NCI-H1694 (cell line): Measurements from ENCODE around the gene KCNMA1.
A peak's percentile ranks its signal among the peaks of the same experiment; 100 is the strongest.
"Not testable (repeated sequence)": the region's sequence is repeated elsewhere in the genome, so short reads cannot be mapped to it uniquely, and the experiment has no call there.

ENCODE experiments used
- DNase-seq: peaks from one replicate; lab custom pipeline; 2025; lab: John Stamatoyannopoulos, UW

Gene KCNMA1

GRCh38 chr10:77604063-77604462 lies 33.5 kb downstream of the KCNMA1 start:
- no peak for DNase-seq

GRCh38 chr10:77603534-77603927 lies 34.1 kb downstream of the KCNMA1 start:
- DNase-seq: no peak

- DNase-seq: no peak
Observed at GRCh38 chr10:77602913-77603533, 34.6 kb downstream of the KCNMA1 start.

- DNase-seq: no peak
Observed at GRCh38 chr10:77602231-77602912, 35.2 kb downstream of the KCNMA1 start.

- no peak for DNase-seq
Observed at GRCh38 chr10:77601488-77601887, 36.1 kb downstream of the KCNMA1 start.

- DNase-seq: no peak
Observed at GRCh38 chr10:77600640-77601039, 37.0 kb downstream of the KCNMA1 start.

GRCh38 chr10:77599651-77600050 lies 38.0 kb downstream of the KCNMA1 start:
- no peak for DNase-seq

- no peak for DNase-seq
Observed at GRCh38 chr10:77598606-77599005, 39.0 kb downstream of the KCNMA1 start.

GRCh38 chr10:77597560-77597959 lies 40.0 kb downstream of the KCNMA1 start:
- no peak for DNase-seq

GRCh38 chr10:77594471-77594783 lies 43.2 kb downstream of the KCNMA1 start:
- no peak for DNase-seq

- DNase-seq: no peak
Observed at GRCh38 chr10:77593771-77594470, 43.7 kb downstream of the KCNMA1 start.

- no peak for DNase-seq
Observed at GRCh38 chr10:77592946-77593636, 44.5 kb downstream of the KCNMA1 start.

- no peak for DNase-seq
Observed at GRCh38 chr10:77592510-77592909, 45.1 kb downstream of the KCNMA1 start.

GRCh38 chr10:77591238-77591880 lies 46.2 kb downstream of the KCNMA1 start:
- peak; percentile 15 for DNase-seq

- peak; percentile 20 for DNase-seq
Observed at GRCh38 chr10:77590344-77591237, 47.0 kb downstream of the KCNMA1 start.

GRCh38 chr10:77589703-77590102 lies 47.9 kb downstream of the KCNMA1 start:
- DNase-seq: not testable (repeated sequence)

- DNase-seq: no peak
Observed at GRCh38 chr10:77588886-77589285, 48.7 kb downstream of the KCNMA1 start.

GRCh38 chr10:77587416-77587790 lies 50.2 kb downstream of the KCNMA1 start:
- no peak for DNase-seq

- DNase-seq: no peak
Observed at GRCh38 chr10:77586719-77587415, 50.7 kb downstream of the KCNMA1 start.

- no peak for DNase-seq
Observed at GRCh38 chr10:77584938-77585337, 52.7 kb downstream of the KCNMA1 start.

- no peak for DNase-seq
Observed at GRCh38 chr10:77583527-77583926, 54.1 kb downstream of the KCNMA1 start.
